HepG2 (cell line): ENCODE results near the gene NFX1. TPM values are rescaled to one million over a fixed set of nuclear protein-coding genes. Genes with fewer than 3 reads are reported as not detected.

Experiments used
- ATF2 ChIP-seq: sonication (generic); formaldehyde crosslinking; IDR thresholded peaks from 2 replicates; pipeline ENCODE4 v1.4.0; 2020; ENCODE audit warnings: missing genetic modification reagents
- ATM ChIP-seq: fragments of 450-650 bp; IDR thresholded peaks from 2 replicates; pipeline ENCODE4 v1.7.1; 2017; ENCODE audit warnings: mild to moderate bottlenecking, borderline replicate concordance
- HCFC1 ChIP-seq: fragments of 150-350 bp; IDR thresholded peaks from 2 replicates; pipeline ENCODE4 v1.6.1; 2014; ENCODE audit warnings: low read depth, low read length
- HMGA1 ChIP-seq: sonication (generic); formaldehyde crosslinking; conservative IDR thresholded peaks from 2 replicates; pipeline ENCODE4 v1.4.0; 2020; ENCODE audit warnings: missing genetic modification reagents
- LRRFIP1 ChIP-seq: sonication (generic); formaldehyde crosslinking; conservative IDR thresholded peaks from 2 replicates; pipeline ENCODE4 v1.4.0; 2020; ENCODE audit warnings: missing genetic modification reagents
- MEIS2 ChIP-seq: sonication (generic); formaldehyde crosslinking; IDR thresholded peaks from 2 replicates; pipeline ENCODE4 v1.9.0; 2021; ENCODE audit warnings: mild to moderate bottlenecking, missing genetic modification reagents
- MXI1 ChIP-seq: IDR thresholded peaks from 3 replicates; pipeline ENCODE4 v1.6.1; 2012; ENCODE audit warnings: low read depth, low read length, inconsistent platforms, borderline replicate concordance
- NAIF1 ChIP-seq: sonication (generic); formaldehyde crosslinking; IDR thresholded peaks from 2 replicates; pipeline ENCODE4 v1.5.0; 2020; ENCODE audit warnings: mild to moderate bottlenecking, missing genetic modification reagents, borderline replicate concordance
- RBM22 ChIP-seq: fragments of 200-400 bp; formaldehyde crosslinking; optimal IDR thresholded peaks from 2 replicates; pipeline ENCODE3; 2017; ENCODE audit warnings: mild to moderate bottlenecking, low read length, moderate library complexity
- SNRNP70 ChIP-seq: fragments of 200-400 bp; formaldehyde crosslinking; IDR thresholded peaks from 2 replicates; pipeline ENCODE4 v1.6.1; 2017; ENCODE audit warnings: mild to moderate bottlenecking, low read depth, low read length, moderate library complexity
- TBX3 ChIP-seq: fragments of 450-650 bp; IDR thresholded peaks from 2 replicates; pipeline ENCODE4 v1.6.1; 2017; ENCODE audit warnings: antibody characterized with exemption, mild to moderate bottlenecking, inconsistent platforms, borderline replicate concordance
- ZNF136 ChIP-seq: sonication (generic); formaldehyde crosslinking; IDR thresholded peaks from 2 replicates; pipeline ENCODE4 v1.8.1; 2022; ENCODE audit warnings: low read depth, mild to moderate bottlenecking, moderate library complexity, missing genetic modification reagents
- ZNF230 ChIP-seq: sonication (generic); formaldehyde crosslinking; IDR thresholded peaks from 2 replicates; pipeline ENCODE4 v1.4.0; 2020; ENCODE audit warnings: mild to moderate bottlenecking, missing genetic modification reagents
- ZNF260 ChIP-seq: sonication (generic); formaldehyde crosslinking; IDR thresholded peaks from 2 replicates; pipeline ENCODE4 v1.4.0; 2020; ENCODE audit warnings: missing genetic modification reagents, low read depth, mild to moderate bottlenecking, borderline replicate concordance
- ZNF615 ChIP-seq: sonication (generic); formaldehyde crosslinking; IDR thresholded peaks from 2 replicates; pipeline ENCODE4 v1.5.0; 2020; ENCODE audit warnings: mild to moderate bottlenecking, missing genetic modification reagents, borderline replicate concordance
- ZNF788 ChIP-seq: sonication (generic); formaldehyde crosslinking; IDR thresholded peaks from 2 replicates; pipeline ENCODE4 v1.5.0; 2020; ENCODE audit warnings: mild to moderate bottlenecking, missing genetic modification reagents, borderline replicate concordance
- polyA plus RNA-seq, 8 experiments: library from polyadenylated mRNA; depleted of rRNA in 3 of 8; stranded (reverse) in 7 of 8; unstranded in 1 of 8; fragments of >200 nt; fragmentation: Illumina TruSeq in 4 of 8; extraction: Trizol in 4 of 8; gene quantifications; 2 replicates each; pipeline versions ENCODE4 v1.2.1 to v1.2.3, GENCODE V29; 2011 to 2016; ENCODE audit warnings: low read depth in 4 of 8, missing spikeins in 1 of 8, mixed read lengths in 1 of 8; ENCODE audit not compliant: insufficient read depth in 1 of 8
- total RNA-seq, 5 experiments: library from RNA; depleted of rRNA; stranded (reverse); fragments of >200 nt; fragmentation: Illumina TruSeq; extraction: Trizol; gene quantifications; 2 replicates each; pipeline ENCODE4 v1.2.3, GENCODE V29; 2016; ENCODE audit warnings: low read depth in 1 of 5
- TF ChIP-seq, protein P1 (sequence below): sonication (generic); formaldehyde crosslinking; IDR thresholded peaks from 2 replicates; pipeline ENCODE4 v1.5.1; 2020; ENCODE audit warnings: missing genetic modification reagents, mild to moderate bottlenecking, borderline replicate concordance
- TF ChIP-seq, protein P2 (sequence below): sonication (generic); formaldehyde crosslinking; IDR thresholded peaks from 2 replicates; pipeline ENCODE4 v1.5.1; 2020; ENCODE audit warnings: mild to moderate bottlenecking, missing genetic modification reagents, borderline replicate concordance

Gene NFX1
- total and polyA plus RNA-seq, 2 of the 13 experiments (the other 11 are each of a cell fraction or from before 2014, with no cell fraction given), result 23.9 to 27.5 TPM

GRCh38 chr9:33291031-33291397 is 698 bp downstream of the NFX1 start (continued):
- TF ChIP-seq HMGA1 (CRISPR knock-in tag) (no peak), SNRNP70 (no peak), HCFC1 (no peak), ZNF260 (no peak), NAIF1 (no peak), RBM22 (peak; percentile 39), ZNF136 (CRISPR knock-in tag) (no peak), LRRFIP1 (CRISPR knock-in tag) (no peak), ZNF788 (CRISPR knock-in tag) (no peak), MEIS2 (CRISPR knock-in tag) (no peak), ZNF230 (no peak), ATF2 (CRISPR knock-in tag) (no peak), ZNF615 (CRISPR knock-in tag) (0 out of 2 replicates have a peak, but pooled peaks have one; percentile 13), MXI1 (0 out of 3 replicates have a peak, but pooled peaks have one; percentile 34), ATM (no peak), TBX3 (no peak)
- TF ChIP-seq, protein P1, sequence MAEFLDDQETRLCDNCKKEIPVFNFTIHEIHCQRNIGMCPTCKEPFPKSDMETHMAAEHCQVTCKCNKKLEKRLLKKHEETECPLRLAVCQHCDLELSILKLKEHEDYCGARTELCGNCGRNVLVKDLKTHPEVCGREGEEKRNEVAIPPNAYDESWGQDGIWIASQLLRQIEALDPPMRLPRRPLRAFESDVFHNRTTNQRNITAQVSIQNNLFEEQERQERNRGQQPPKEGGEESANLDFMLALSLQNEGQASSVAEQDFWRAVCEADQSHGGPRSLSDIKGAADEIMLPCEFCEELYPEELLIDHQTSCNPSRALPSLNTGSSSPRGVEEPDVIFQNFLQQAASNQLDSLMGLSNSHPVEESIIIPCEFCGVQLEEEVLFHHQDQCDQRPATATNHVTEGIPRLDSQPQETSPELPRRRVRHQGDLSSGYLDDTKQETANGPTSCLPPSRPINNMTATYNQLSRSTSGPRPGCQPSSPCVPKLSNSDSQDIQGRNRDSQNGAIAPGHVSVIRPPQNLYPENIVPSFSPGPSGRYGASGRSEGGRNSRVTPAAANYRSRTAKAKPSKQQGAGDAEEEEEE, result no peak
- TF ChIP-seq, protein P2, sequence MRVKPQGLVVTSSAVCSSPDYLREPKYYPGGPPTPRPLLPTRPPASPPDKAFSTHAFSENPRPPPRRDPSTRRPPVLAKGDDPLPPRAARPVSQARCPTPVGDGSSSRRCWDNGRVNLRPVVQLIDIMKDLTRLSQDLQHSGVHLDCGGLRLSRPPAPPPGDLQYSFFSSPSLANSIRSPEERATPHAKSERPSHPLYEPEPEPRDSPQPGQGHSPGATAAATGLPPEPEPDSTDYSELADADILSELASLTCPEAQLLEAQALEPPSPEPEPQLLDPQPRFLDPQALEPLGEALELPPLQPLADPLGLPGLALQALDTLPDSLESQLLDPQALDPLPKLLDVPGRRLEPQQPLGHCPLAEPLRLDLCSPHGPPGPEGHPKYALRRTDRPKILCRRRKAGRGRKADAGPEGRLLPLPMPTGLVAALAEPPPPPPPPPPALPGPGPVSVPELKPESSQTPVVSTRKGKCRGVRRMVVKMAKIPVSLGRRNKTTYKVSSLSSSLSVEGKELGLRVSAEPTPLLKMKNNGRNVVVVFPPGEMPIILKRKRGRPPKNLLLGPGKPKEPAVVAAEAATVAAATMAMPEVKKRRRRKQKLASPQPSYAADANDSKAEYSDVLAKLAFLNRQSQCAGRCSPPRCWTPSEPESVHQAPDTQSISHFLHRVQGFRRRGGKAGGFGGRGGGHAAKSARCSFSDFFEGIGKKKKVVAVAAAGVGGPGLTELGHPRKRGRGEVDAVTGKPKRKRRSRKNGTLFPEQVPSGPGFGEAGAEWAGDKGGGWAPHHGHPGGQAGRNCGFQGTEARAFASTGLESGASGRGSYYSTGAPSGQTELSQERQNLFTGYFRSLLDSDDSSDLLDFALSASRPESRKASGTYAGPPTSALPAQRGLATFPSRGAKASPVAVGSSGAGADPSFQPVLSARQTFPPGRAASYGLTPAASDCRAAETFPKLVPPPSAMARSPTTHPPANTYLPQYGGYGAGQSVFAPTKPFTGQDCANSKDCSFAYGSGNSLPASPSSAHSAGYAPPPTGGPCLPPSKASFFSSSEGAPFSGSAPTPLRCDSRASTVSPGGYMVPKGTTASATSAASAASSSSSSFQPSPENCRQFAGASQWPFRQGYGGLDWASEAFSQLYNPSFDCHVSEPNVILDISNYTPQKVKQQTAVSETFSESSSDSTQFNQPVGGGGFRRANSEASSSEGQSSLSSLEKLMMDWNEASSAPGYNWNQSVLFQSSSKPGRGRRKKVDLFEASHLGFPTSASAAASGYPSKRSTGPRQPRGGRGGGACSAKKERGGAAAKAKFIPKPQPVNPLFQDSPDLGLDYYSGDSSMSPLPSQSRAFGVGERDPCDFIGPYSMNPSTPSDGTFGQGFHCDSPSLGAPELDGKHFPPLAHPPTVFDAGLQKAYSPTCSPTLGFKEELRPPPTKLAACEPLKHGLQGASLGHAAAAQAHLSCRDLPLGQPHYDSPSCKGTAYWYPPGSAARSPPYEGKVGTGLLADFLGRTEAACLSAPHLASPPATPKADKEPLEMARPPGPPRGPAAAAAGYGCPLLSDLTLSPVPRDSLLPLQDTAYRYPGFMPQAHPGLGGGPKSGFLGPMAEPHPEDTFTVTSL (CRISPR knock-in tag), result peak; percentile 9; the same call in 1 of the 2 replicates
